HEK293 (cell line): ENCODE data around the gene LRP1.
A peak's percentile ranks its signal among the peaks of the same experiment; 100 is the strongest.

Source experiments
- PRDM4 ChIP-seq: fragments of 450-650 bp; formaldehyde crosslinking; IDR thresholded peaks from 2 replicates; pipeline ENCODE4 v1.5.1; 2017; ENCODE audit warnings: missing biosample characterization, missing genetic modification characterization
- PRDM6 ChIP-seq: fragments of 450-650 bp; formaldehyde crosslinking; IDR thresholded peaks from 2 replicates; pipeline ENCODE4 v1.5.1; 2017; ENCODE audit warnings: missing biosample characterization, missing genetic modification characterization
- SALL2 ChIP-seq: fragments of 450-650 bp; formaldehyde crosslinking; IDR thresholded peaks from 2 replicates; pipeline ENCODE4 v1.5.0; 2017; ENCODE audit warnings: missing biosample characterization, mild to moderate bottlenecking, missing genetic modification characterization, borderline replicate concordance
- SP3 ChIP-seq: fragments of 450-650 bp; formaldehyde crosslinking; IDR thresholded peaks from 2 replicates; pipeline ENCODE4 v1.5.1; 2016; ENCODE audit warnings: missing biosample characterization, missing genetic modification characterization
- TSHZ1 ChIP-seq: fragments of 450-650 bp; formaldehyde crosslinking; IDR thresholded peaks from 2 replicates; pipeline ENCODE4 v1.5.1; 2016; ENCODE audit warnings: missing biosample characterization, missing genetic modification characterization, borderline replicate concordance
- ZFHX2 ChIP-seq: fragments of 450-650 bp; formaldehyde crosslinking; conservative IDR thresholded peaks from 2 replicates; pipeline ENCODE4 v1.5.1; 2016; ENCODE audit warnings: missing biosample characterization, missing genetic modification characterization
- ZFP69B ChIP-seq: fragments of 450-650 bp; formaldehyde crosslinking; IDR thresholded peaks from 2 replicates; pipeline ENCODE4 v1.5.1; 2016; ENCODE audit warnings: missing biosample characterization, missing genetic modification characterization
- ZNF138 ChIP-seq: fragments of 450-650 bp; formaldehyde crosslinking; IDR thresholded peaks from 2 replicates; pipeline ENCODE4 v1.5.1; 2016; ENCODE audit warnings: missing biosample characterization, missing genetic modification characterization, borderline replicate concordance
- ZNF211 ChIP-seq: fragments of 450-650 bp; formaldehyde crosslinking; IDR thresholded peaks from 2 replicates; pipeline ENCODE4 v1.5.1; 2016; ENCODE audit warnings: low read depth, missing biosample characterization, missing genetic modification characterization
- ZNF248 ChIP-seq: fragments of 450-650 bp; formaldehyde crosslinking; IDR thresholded peaks from 2 replicates; pipeline ENCODE4 v1.5.1; 2017; ENCODE audit warnings: missing biosample characterization, missing genetic modification characterization
- ZNF280D ChIP-seq: fragments of 450-650 bp; formaldehyde crosslinking; IDR thresholded peaks from 2 replicates; pipeline ENCODE4 v1.5.1; 2016; ENCODE audit warnings: missing biosample characterization, missing genetic modification characterization
- ZNF37A ChIP-seq: fragments of 450-650 bp; IDR thresholded peaks from 2 replicates; pipeline ENCODE4 v1.5.1; 2018; ENCODE audit warnings: missing biosample characterization, missing genetic modification characterization
- ZNF518A ChIP-seq: fragments of 450-650 bp; formaldehyde crosslinking; conservative IDR thresholded peaks from 2 replicates; pipeline ENCODE4 v1.5.1; 2016; ENCODE audit warnings: low read depth, missing biosample characterization, missing genetic modification characterization
- ZNF548 ChIP-seq: fragments of 450-650 bp; formaldehyde crosslinking; IDR thresholded peaks from 2 replicates; pipeline ENCODE4 v1.5.1; 2016; ENCODE audit warnings: missing biosample characterization, missing genetic modification characterization
- ZNF639 ChIP-seq: fragments of 450-650 bp; formaldehyde crosslinking; IDR thresholded peaks from 2 replicates; pipeline ENCODE4 v1.5.1; 2016; ENCODE audit warnings: missing biosample characterization, missing genetic modification characterization
- ZNF677 ChIP-seq: fragments of 450-650 bp; IDR thresholded peaks from 2 replicates; pipeline ENCODE4 v1.5.0; 2018; ENCODE audit warnings: missing biosample characterization, mild to moderate bottlenecking, missing genetic modification characterization, moderate library complexity
- ZNF692 ChIP-seq: fragments of 450-650 bp; formaldehyde crosslinking; IDR thresholded peaks from 2 replicates; pipeline ENCODE4 v1.5.1; 2016; ENCODE audit warnings: missing biosample characterization, missing genetic modification characterization
- ZNF76 ChIP-seq: fragments of 450-650 bp; formaldehyde crosslinking; IDR thresholded peaks from 2 replicates; pipeline ENCODE4; 2016; ENCODE audit warnings: low read depth, missing biosample characterization, missing genetic modification characterization, borderline replicate concordance

The LRP1 gene

GRCh38 chr12:57089271-57090245 lies 38.7 kb upstream of the LRP1 start (continued):
- TF ChIP-seq PRDM6 (tag by site-specific recombination) (no peak), ZNF76 (tag by site-specific recombination) (no peak), ZNF548 (tag by site-specific recombination) (no peak), ZFHX2 (tag by site-specific recombination) (peak; percentile 99), ZNF138 (tag by site-specific recombination) (no peak), ZNF692 (tag by site-specific recombination) (peak; percentile 15; the same call in 1 of the 2 replicates), ZNF280D (tag by site-specific recombination) (no peak), ZNF248 (tag by site-specific recombination) (no peak), TSHZ1 (no peak), ZNF37A (tag by site-specific recombination) (no peak), ZFP69B (tag by site-specific recombination) (peak; percentile 63), PRDM4 (tag by site-specific recombination) (no peak), ZNF211 (tag by site-specific recombination) (no peak), SALL2 (no peak), SP3 (tag by site-specific recombination) (peak; percentile 72), ZNF518A (tag by site-specific recombination) (no peak), ZNF639 (tag by site-specific recombination) (no peak), ZNF677 (tag by site-specific recombination) (no peak)
